GM13976 (cell line): ENCODE data around the gene ENOX1.

Experiments used
- DNase-seq: peaks from one replicate; pipeline ENCODE4 v3.0.0; 2012; ENCODE audit warnings: low spot score
- in situ Hi-C: fragments of 300-500 bp; cut with MboI; formaldehyde crosslinking; loops from one replicate; pipeline ENCODE4 v1.12.0; 2022; ENCODE audit warnings: low sequenced_read_pairs, mixed read lengths, inconsistent platforms; ENCODE audit not compliant: unreplicated experiment
- TF ChIP-seq, protein P1 (sequence below): IDR thresholded peaks from 2 replicates; pipeline ENCODE4 v1.5.1; 2012; ENCODE audit warnings: borderline replicate concordance, mild to moderate bottlenecking; ENCODE audit not compliant: insufficient read depth; ENCODE audit errors: extremely low read depth, missing control alignments, control extremely low read depth

The ENOX1 gene

DNA sequence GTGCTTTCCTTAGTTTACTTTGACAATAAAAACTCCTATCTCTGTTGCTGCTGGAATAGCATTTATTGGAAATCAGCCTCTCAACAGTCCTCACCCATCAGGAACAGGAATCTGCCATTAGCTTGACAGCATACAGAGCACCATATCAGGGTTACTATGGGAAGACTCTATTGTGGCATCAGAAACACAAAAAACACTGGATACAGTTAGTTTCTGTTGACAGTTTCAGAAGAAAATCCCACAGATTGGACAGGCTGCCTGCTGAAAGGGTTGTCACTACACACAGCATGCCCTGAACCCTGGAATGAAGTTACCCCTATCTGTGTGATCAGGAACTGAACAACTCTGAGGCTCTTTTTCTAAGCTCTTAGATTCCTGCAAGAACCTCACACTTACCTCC lies 172.7 kb downstream of the ENOX1 start:
- in situ Hi-C loops: no loop called here
- TF ChIP-seq, protein P1, sequence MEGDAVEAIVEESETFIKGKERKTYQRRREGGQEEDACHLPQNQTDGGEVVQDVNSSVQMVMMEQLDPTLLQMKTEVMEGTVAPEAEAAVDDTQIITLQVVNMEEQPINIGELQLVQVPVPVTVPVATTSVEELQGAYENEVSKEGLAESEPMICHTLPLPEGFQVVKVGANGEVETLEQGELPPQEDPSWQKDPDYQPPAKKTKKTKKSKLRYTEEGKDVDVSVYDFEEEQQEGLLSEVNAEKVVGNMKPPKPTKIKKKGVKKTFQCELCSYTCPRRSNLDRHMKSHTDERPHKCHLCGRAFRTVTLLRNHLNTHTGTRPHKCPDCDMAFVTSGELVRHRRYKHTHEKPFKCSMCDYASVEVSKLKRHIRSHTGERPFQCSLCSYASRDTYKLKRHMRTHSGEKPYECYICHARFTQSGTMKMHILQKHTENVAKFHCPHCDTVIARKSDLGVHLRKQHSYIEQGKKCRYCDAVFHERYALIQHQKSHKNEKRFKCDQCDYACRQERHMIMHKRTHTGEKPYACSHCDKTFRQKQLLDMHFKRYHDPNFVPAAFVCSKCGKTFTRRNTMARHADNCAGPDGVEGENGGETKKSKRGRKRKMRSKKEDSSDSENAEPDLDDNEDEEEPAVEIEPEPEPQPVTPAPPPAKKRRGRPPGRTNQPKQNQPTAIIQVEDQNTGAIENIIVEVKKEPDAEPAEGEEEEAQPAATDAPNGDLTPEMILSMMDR: no peak
- no peak for DNase-seq

GRCh38 chr13:43611281-43612273 lies 175.2 kb downstream of the ENOX1 start:
- TF ChIP-seq, protein P1: no peak
- no peak for DNase-seq
- in situ Hi-C loops: no loop called here

- TF ChIP-seq, protein P1: no peak
- in situ Hi-C loops: no loop called here
- no peak for DNase-seq
These were observed 178.2 kb downstream of the ENOX1 start for GRCh38 chr13:43608400-43609137.

- no peak for DNase-seq
- TF ChIP-seq, protein P1: no peak
- in situ Hi-C loops: no loop called here
These were observed 189.2 kb downstream of the ENOX1 start for GRCh38 chr13:43597599-43597945.

- DNase-seq: no peak
- TF ChIP-seq, protein P1: no peak
- in situ Hi-C loops: no loop called here
These were observed 189.7 kb downstream of the ENOX1 start for GRCh38 chr13:43596924-43597598.

GRCh38 chr13:43596006-43596405 lies 190.8 kb downstream of the ENOX1 start:
- TF ChIP-seq, protein P1: no peak
- no peak for DNase-seq
- in situ Hi-C loops: no loop called here
